AG04449 (cell line): ENCODE measurements around the gene ZNF554.
"Not testable (repeated sequence)": the region's sequence is repeated elsewhere in the genome, so short reads cannot be mapped to it uniquely, and the experiment has no call there.

Experiments
- CTCF ChIA-PET: fragments of 350-600 bp; formaldehyde crosslinking; extraction: SDS; loops from one replicate; lab custom pipeline; 2021; ENCODE audit warnings: antibody characterized with exemption; lab: Yijun Ruan, JAX
- POLR2A ChIA-PET: fragments of 400-600, 350-600 bp; formaldehyde crosslinking; extraction: SDS; loops from one replicate; lab custom pipeline; 2020; ENCODE audit warnings: antibody characterized with exemption, inconsistent platforms; lab: Yijun Ruan, JAX
- DNase-seq: peaks from one replicate; pipeline ENCODE4 v3.0.0-alpha.2; 2010; ENCODE audit warnings: low read depth, low spot score
- H3K4me3 ChIP-seq: 2 replicates; pipeline ENCODE4 v1.5.1; 2011; ENCODE audit warnings: low read depth, mild to moderate bottlenecking, control low read depth, low read length
- CTCF ChIP-seq: IDR thresholded peaks from one replicate; pipeline ENCODE4 v1.5.1; 2011; ENCODE audit warnings: mild to moderate bottlenecking, moderate library complexity, low read length, control low read depth, inconsistent platforms; ENCODE audit not compliant: insufficient read depth; ENCODE audit errors: missing control alignments

The ZNF554 gene

GRCh38 chr19:2867025-2867991, 47.6 kb downstream of the ZNF554 start, which contains the start of gene ZNF556:
Gene ZNF556 (plus strand): TSS chr19:2867335. CDS start chr19:2867422, 87 bp downstream.
- DNase-seq = no peak
- CTCF ChIA-PET = interaction anchor here (1.0 to 1.3 kb wide), 2 partner anchors 9 to 20 kb away, joined by 3 to 8 read pairs; no protein-coding TSS in a partner anchor
- no peak for TF ChIP-seq CTCF
- H3K4me3 ChIP-seq = no peak within 1 kb of the TSS
- POLR2A ChIA-PET = no interaction called here

- DNase-seq = no peak
- CTCF ChIA-PET = interaction anchor here (0.8 to 1.1 kb wide), 4 partner anchors 10 to 221 kb away, joined by 3 to 4 read pairs (median 4); partner anchors contain the start of gene ZNF555
- no peak for TF ChIP-seq CTCF
- H3K4me3 ChIP-seq = no peak overlapping the region
- POLR2A ChIA-PET = no interaction called here
These were observed 50.0 kb downstream of the ZNF554 start for GRCh38 chr19:2869618-2870017.

GRCh38 chr19:2872175-2872574, 52.5 kb downstream of the ZNF554 start:
- H3K4me3 ChIP-seq, POLR2A ChIA-PET, DNase-seq: not testable (repeated sequence)
- CTCF ChIA-PET = interaction anchor here (2.7 to 3.4 kb wide), 2 partner anchors 15 to 224 kb away, joined by 12 to 19 read pairs; no protein-coding TSS in a partner anchor

GRCh38 chr19:2877398-2878331, 58.0 kb downstream of the ZNF554 start:
- no peak for DNase-seq
- no peak overlapping the region for H3K4me3 ChIP-seq
- POLR2A ChIA-PET = no interaction called here
- no peak for TF ChIP-seq CTCF
- CTCF ChIA-PET = interaction anchor here (0.9 kb wide), 1 partner anchor 229 kb away, joined by 4 read pairs; no protein-coding TSS in a partner anchor

GRCh38 chr19:2883686-2884439, 64.2 kb downstream of the ZNF554 start:
- no peak for TF ChIP-seq CTCF
- CTCF ChIA-PET = interaction anchor here (1.0 to 1.9 kb wide), 3 partner anchors 9 to 235 kb away, joined by 3 to 8 read pairs (median 3); no protein-coding TSS in a partner anchor
- POLR2A ChIA-PET = no interaction called here

GRCh38 chr19:2885736-2886135, 66.1 kb downstream of the ZNF554 start:
- ChIA-PET POLR2A (no interaction called here), CTCF (interaction anchor here (1.0 to 2.9 kb wide), 3 partner anchors 10 to 38 kb away, joined by 3 to 12 read pairs (median 6); no protein-coding TSS in a partner anchor)
- H3K4me3 ChIP-seq = no peak overlapping the region
- DNase-seq = no peak
- TF ChIP-seq CTCF = no peak

More at GRCh38 chr19:2883686-2884439, 64.2 kb downstream of the ZNF554 start:
- H3K4me3 ChIP-seq = no peak overlapping the region
- DNase-seq = no peak
